Upper lobe of left lung (tissue), 6 donors: ENCODE measurements around the gene PGBD5. TPM values are rescaled to one million over a fixed set of nuclear protein-coding genes. Genes with fewer than 3 reads are reported as not detected.

Experiments
- ATAC-seq, 2 donors: fragments of 200-7000 bp; cut with Tn5 transposase; one replicate each; pipeline ENCODE4 v1.9.1; 2022; ENCODE audit warnings: mild to moderate bottlenecking in 2 of 2, moderate library complexity in 2 of 2; ENCODE audit not compliant: low FRiP score in 2 of 2
- DNase-seq, 2 donors: peaks; one replicate each; pipeline ENCODE4 v3.0.0-alpha.2; 2019 to 2020
- H3K27ac ChIP-seq, 4 donors: fragments of 200-600 bp; sonication (generic); one replicate each; pipeline ENCODE4 v1.5.1; 2016 to 2019
- H3K27me3 ChIP-seq, 4 donors: fragments of 200-600 bp; sonication (generic); one replicate each; pipeline ENCODE4 v1.5.1; 2017 to 2019
- H3K36me3 ChIP-seq, 4 donors: fragments of 200-600 bp; sonication (generic); one replicate each; pipeline ENCODE4 v1.5.1; 2016 to 2019
- H3K4me1 ChIP-seq, 4 donors: fragments of 200-600 bp; sonication (generic); one replicate each; pipeline ENCODE4 v1.5.1; 2018 to 2019
- H3K4me3 ChIP-seq, 4 donors: fragments of 200-600 bp; sonication (generic); one replicate each; pipeline ENCODE4 v1.5.1; 2017 to 2019; ENCODE audit warnings: mild to moderate bottlenecking in 2 of 4, moderate library complexity in 1 of 4
- H3K9me3 ChIP-seq, 4 donors: fragments of 200-600 bp; sonication (generic); one replicate each; pipeline ENCODE4 v1.5.1; 2018 to 2019
- CTCF ChIP-seq, 6 experiments: fragments of 450-650 bp in 4 of 6; fragments of 200-600 bp in 2 of 6; sonication (generic) in 2 of 6; IDR thresholded peaks; one replicate each; pipeline ENCODE4 v1.5.1; 2016 to 2019; ENCODE audit warnings: antibody characterized with exemption in 6 of 6
- EP300 ChIP-seq, 4 donors: sonication (generic); formaldehyde crosslinking; IDR thresholded peaks; one replicate each; pipeline ENCODE4 v1.5.1; 2017; ENCODE audit warnings: antibody characterized with exemption in 4 of 4, control low read depth in 2 of 4
- POLR2A ChIP-seq, 4 donors: fragments of 450-650 bp; IDR thresholded peaks; one replicate each; pipeline ENCODE4 v1.5.1; 2016 to 2017; ENCODE audit warnings: antibody characterized with exemption in 4 of 4, mild to moderate bottlenecking in 2 of 4
- POLR2AphosphoS5 ChIP-seq, 2 donors: sonication (generic); formaldehyde crosslinking; IDR thresholded peaks; one replicate each; pipeline ENCODE4 v1.5.1; 2017; ENCODE audit warnings: antibody characterized with exemption in 2 of 2
- WGBS, 2 donors: methylation state at CpG; one replicate each; pipeline ENCODE4 v1.1.5; 2017 to 2018; 5-methylcytosine and 5-hydroxymethylcytosine counted together
- total RNA-seq, 6 donors: library from RNA; depleted of rRNA in 4 of 6; stranded (reverse); fragments of >200 nt in 4 of 6; gene quantifications; one replicate each; pipeline versions ENCODE4 v1.1.0 to v1.2.1, GENCODE V29; 2016 to 2021
- donor health status: DM: no; HTN: no; CAD: no; lungs with moderate emphysema.
- donor health status: DM: no; HTN: yes; CAD: no; lungs with severe emphysema.

PGBD5 gene
- total RNA-seq, 6 donors from 2014 or later, result 0.78 to 5.0 (median 3.9) TPM

- peak; percentile 9 to 55 for DNase-seq
- Histone ChIP-seq H3K36me3 (no peaks in the 10 kb centered on the region), H3K4me3 (no peak overlapping the region), H3K27me3 (no peaks in the 10 kb centered on the region), H3K27ac (no peak overlapping the region), H3K4me1 (peaks cover 0 to 3% (median 0%) of the 10 kb centered on the region in 4 donors), H3K9me3 (no peaks in the 10 kb centered on the region)
- peak in 1 of 2 donors; percentile 24 for ATAC-seq
- WGBS, 2 donors, result 48 to 54% methylated on average over 27 of the region's 28 CpGs
- TF ChIP-seq POLR2A (IDR thresholded peaks at IDR 0.05), result no peak
- no peak for TF ChIP-seq CTCF (IDR thresholded peaks at IDR 0.05)
- no peak for TF ChIP-seq EP300 (IDR thresholded peaks at IDR 0.05)
- TF ChIP-seq POLR2AphosphoS5 (IDR thresholded peaks at IDR 0.05), result no peak
Measured at GRCh38 chr1:230291731-230292620, 134.2 kb downstream of the PGBD5 start.

GRCh38 chr1:230289350-230289644 is 136.8 kb downstream of the PGBD5 start:
- ATAC-seq (no peak), DNase-seq (no peak)
- TF ChIP-seq POLR2AphosphoS5 (IDR thresholded peaks at IDR 0.05) (no peak), POLR2A (IDR thresholded peaks at IDR 0.05) (no peak), CTCF (IDR thresholded peaks at IDR 0.05) (no peak), EP300 (IDR thresholded peaks at IDR 0.05) (no peak)
- H3K27ac ChIP-seq, result no peak overlapping the region
- peaks cover 0 to 3% (median 0%) of the 10 kb centered on the region in 4 donors for H3K4me1 ChIP-seq
- 90 to 95% methylated on average over 5 of the region's 5 CpGs for WGBS, 2 donors
- H3K36me3 ChIP-seq, result no peaks in the 10 kb centered on the region
- no peak overlapping the region for H3K4me3 ChIP-seq
- no peaks in the 10 kb centered on the region for H3K9me3 ChIP-seq
- no peaks in the 10 kb centered on the region for H3K27me3 ChIP-seq

GRCh38 chr1:230288641-230289349 is 137.3 kb downstream of the PGBD5 start:
- TF ChIP-seq POLR2A (IDR thresholded peaks at IDR 0.05) (no peak), EP300 (IDR thresholded peaks at IDR 0.05) (no peak), POLR2AphosphoS5 (IDR thresholded peaks at IDR 0.05) (no peak), CTCF (IDR thresholded peaks at IDR 0.05) (no peak)
- ATAC-seq (no peak), DNase-seq (peak; percentile 15 to 54)
- H3K36me3 ChIP-seq, result no peaks in the 10 kb centered on the region
- no peaks in the 10 kb centered on the region for H3K27me3 ChIP-seq
- H3K4me1 ChIP-seq, result peaks cover 0 to 3% (median 0%) of the 10 kb centered on the region in 4 donors
- no peak overlapping the region for H3K27ac ChIP-seq
- H3K4me3 ChIP-seq, result no peak overlapping the region
- H3K9me3 ChIP-seq, result no peaks in the 10 kb centered on the region
- 78 to 90% methylated on average over 8 to 14 of the region's 14 CpGs for WGBS, 2 donors

GRCh38 chr1:230287674-230288315 is 138.3 kb downstream of the PGBD5 start:
- no peak for ATAC-seq
- Histone ChIP-seq H3K27ac (no peak overlapping the region), H3K9me3 (no peaks in the 10 kb centered on the region), H3K27me3 (no peaks in the 10 kb centered on the region), H3K4me1 (peaks cover 0 to 3% (median 0%) of the 10 kb centered on the region in 4 donors), H3K4me3 (no peak overlapping the region), H3K36me3 (no peaks in the 10 kb centered on the region)
- WGBS, 2 donors, result 72 to 79% methylated on average over 17 of the region's 17 CpGs
- peak in 1 of 2 donors; percentile 45 for DNase-seq
- TF ChIP-seq EP300 (IDR thresholded peaks at IDR 0.05), result no peak
- TF ChIP-seq CTCF (IDR thresholded peaks at IDR 0.05), result no peak
- TF ChIP-seq POLR2AphosphoS5 (IDR thresholded peaks at IDR 0.05), result no peak
- no peak for TF ChIP-seq POLR2A (IDR thresholded peaks at IDR 0.05)
